GM21786 (cell line): ENCODE data around the gene BMP8B.
"Not testable (repeated sequence)": the region's sequence is repeated elsewhere in the genome, so short reads cannot be mapped to it uniquely, and the experiment has no call there.

Experiments used
- ATAC-seq: cut with Tn5 transposase; IDR thresholded peaks from one replicate; pipeline ENCODE4 v1.9.1; 2021; ENCODE audit not compliant: unreplicated experiment

The BMP8B gene, protein sequence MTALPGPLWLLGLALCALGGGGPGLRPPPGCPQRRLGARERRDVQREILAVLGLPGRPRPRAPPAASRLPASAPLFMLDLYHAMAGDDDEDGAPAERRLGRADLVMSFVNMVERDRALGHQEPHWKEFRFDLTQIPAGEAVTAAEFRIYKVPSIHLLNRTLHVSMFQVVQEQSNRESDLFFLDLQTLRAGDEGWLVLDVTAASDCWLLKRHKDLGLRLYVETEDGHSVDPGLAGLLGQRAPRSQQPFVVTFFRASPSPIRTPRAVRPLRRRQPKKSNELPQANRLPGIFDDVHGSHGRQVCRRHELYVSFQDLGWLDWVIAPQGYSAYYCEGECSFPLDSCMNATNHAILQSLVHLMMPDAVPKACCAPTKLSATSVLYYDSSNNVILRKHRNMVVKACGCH

DNA sequence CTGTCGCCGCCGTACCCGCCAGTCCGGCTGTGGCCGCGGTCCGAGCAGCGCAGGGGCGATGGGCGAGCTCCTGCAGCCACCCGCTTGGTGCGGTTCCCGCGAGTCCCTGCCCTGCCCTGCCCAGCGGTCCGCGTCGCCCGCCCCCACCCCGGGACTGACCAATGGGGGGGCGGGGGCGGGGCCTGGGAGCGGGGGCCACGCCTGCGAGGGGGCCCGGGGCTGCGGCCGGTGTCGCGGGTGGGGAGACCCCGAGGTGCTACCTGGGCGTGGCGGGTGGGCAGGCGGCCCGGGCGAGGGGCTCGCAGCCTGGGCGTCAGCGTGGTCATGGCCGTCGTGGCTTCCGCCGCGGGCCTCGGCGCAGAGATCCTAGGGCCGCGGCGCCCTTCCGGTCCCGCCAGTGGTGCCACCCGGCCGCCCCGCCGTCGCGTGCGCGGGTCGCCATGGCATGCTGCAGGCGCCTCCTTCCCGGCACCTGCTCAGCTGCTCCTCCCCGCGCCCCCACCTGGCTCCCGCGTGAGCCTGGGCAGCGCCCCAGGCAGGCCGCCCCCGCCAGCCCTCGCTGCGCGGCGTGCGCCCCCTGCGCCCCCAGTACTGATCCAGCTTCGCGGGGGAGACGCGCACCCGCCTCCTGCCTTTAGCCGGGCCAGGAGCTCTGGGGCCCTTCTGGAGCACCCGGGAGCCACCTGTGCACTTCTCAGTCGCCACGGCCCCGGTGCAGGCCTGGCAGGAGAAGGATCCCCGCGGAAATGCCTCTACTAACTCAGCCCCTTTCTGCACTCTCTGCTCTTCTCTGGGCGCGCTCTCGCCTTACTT lies at the start of gene BMP8B:
BMP8B (minus strand) TSS at position 108 of the 813 bp plus-strand sequence. CDS start 380 bp downstream, outside the sequence.
- no peak for ATAC-seq

DNA sequence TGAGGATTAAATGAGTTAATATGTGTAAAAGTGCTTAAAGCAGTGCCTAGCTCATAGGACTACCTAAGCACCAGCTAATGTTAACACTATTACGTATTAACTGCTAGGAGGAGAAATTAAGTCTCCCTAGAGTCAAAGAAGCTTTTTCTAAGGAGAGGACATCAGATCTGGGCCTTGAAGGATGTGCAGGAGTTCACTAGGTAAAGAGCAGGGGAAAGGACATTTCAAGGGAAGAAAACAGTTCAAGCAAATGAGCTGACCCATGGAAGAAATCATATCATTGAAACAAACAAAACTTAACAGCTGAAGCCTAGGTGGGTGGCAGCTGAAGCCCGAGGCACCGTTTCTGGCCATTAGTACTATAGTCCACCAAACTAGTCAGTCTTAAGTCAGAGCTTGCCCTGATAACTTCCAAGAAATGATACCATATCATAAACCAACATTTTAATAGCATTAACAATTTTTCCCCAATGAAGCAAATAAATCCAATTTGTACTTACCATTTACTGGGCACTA lies 48.0 kb upstream of the BMP8B start:
- ATAC-seq: no peak

DNA sequence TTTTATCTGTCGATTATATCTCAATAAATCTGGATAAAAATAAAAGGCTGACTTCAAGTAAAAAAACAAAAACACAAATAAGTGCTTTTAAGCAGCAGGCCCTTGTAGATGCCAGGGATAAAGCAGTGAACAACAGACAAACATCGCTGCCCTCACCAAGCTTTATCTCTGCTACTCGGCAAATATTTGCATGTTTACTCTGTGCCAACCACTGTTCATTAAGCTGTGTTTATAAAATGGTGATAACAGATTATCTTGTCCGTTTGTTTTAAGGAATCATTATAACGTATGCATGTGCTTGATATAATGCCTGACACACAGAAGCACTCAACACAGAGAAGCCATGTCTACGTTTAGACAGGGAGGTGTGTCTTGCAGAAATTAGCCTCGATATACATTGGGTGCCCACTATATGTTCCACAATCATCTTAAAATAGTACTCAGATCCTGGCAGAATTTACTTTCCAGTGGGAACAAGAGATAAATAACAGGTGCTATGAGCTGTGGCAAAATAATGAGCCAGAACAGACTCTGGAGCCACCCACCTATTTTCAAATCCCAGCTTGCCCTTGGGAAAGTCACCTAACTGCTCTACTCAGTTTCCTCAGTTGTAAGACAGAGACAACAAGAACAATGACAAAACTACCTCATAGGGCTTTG lies 47.4 kb upstream of the BMP8B start:
- ATAC-seq: no peak

DNA sequence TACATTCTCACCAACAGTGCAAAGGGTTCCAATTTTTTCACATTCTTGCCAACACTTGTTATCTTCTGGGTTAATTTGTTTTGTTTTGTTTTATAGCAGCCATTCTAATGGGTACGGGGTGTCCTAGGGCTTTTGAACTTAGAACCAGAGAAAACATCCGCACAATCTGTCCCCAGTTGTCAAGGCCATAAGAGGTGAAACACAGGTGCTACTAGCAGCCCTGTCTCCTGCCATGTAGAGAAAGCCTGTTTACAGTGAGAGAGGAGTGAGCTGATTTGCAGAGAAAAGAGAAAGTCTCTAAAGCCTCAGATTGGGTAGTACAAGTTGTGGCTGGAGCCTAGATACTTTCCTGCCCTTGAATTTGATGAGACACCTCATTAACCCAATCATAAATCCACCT lies 46.4 kb upstream of the BMP8B start:
- no peak for ATAC-seq

DNA sequence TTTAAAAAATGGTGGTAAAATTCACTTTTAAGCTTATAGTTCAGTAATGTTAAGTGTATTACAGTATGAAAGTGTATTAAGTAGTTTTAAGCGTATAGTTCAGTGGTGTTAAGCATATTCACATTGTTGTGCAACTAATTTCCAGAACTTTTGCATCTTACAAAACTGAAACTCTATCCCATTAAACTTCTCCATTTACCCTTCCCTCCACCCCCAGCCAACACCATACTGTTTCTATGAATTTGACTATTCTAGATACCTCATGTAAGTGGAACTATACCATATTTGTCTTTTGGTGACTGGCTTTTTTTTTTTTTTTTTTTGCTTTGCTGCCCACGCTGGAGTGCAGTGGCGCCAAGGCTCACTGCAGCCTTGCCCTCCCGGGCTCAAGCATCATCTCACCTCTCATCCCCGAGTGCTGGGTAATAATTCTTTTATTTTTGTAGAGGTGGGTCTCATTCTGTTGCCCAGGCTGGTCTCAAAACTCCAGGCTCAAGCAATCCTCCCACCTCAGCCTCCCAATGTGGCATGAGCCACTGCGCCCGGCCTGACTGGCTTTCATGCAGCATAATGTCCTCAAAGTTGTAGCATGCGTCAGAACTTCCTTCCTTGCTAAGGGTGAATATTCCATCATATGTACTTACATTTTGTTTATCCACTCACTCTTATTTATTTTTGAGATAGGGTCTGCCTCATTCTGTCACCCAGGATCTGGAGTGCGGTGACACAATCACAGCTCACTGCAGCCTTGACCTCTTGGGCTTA lies 45.1 kb upstream of the BMP8B start:
- no peak for ATAC-seq

DNA sequence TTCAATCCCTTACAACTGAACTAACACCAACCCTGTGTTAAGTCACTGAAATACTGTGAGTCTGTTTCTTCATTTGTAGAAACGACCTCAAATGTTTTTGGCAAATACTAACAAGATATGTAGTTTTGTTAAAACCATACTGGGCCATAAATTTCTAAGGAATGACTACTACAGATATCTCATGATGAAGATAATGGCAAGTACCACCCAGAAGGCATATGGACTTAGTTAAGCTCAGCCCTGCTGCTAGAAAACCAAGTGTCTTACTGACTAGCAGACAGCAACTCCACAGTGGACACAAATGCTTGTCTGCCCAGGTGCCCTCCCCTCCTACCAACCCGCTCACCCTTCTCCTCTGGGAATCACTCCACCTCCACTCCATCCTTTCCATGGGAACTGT lies 44.5 kb upstream of the BMP8B start:
- no peak for ATAC-seq

DNA sequence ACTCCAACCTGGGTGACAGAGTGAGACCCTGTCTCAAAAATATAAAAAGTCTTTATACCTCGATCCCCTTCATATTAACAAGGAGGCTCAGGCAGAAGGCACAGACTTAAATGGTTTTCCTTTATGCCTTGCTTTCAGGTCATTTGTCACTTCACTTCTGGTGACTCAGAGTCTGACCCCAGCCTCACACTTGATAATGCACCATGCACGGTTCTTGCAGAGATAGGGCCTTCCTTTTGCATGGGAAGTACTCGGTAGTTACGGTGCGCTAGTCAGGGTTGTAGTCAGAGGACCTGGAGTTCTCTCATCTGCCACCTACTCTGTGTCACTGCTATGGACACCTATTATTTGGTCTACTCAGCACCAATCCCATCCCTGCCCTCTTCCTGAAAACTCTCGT lies 43.6 kb upstream of the BMP8B start:
- ATAC-seq: no peak

DNA sequence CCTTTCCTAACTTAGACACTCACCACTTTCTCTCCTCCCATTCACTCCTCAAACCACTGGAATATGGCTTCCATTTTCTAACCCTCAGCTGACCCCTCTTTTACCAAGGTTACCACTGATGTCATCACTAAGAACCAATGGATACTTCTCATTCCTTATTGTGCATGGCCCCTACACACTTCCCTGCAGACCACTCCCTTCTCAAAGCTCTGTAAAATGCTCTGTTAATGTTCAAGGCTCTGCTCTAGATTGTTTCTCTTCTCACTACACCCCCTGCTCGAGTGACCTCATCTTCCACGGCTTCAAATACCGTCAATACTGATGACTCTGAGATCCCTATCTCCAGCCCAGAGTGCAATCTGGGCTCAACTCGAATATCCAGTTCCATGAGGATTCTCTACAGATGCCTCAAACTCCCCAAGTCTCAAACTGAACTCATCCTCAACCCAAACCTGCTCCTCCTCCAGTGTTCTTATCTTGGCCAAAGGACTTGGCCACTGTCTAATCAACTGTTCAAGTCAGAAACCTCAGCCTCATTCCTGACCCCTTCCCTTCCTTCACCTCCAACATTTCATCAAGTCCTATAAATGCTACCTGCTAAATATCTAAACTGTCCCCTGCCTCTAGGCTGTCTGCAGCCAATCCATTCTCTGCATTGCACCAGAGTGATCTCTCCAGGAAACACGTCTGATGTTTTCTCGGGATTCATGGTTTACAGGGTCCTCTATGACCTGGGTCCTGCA lies 41.3 kb upstream of the BMP8B start:
- no peak for ATAC-seq

DNA sequence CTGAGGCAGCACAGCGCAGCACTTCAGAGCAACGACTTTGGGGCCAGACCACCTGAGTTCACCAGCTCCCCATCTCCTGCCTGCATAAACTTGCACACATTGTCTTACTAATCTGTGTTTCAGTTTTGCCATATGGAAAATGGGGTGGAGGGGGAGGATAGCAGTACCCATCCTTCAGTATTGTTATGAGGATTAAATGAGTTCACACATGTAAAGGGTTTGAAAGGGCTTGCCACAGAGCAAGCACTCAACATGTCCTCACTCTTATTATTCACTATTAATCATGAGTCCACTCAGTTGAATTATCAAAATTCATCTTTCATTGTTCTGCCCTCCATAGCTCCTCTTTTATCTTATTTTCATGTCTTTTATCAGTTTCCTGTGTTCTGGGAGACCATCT lies 40.1 kb upstream of the BMP8B start:
- ATAC-seq: no peak

DNA sequence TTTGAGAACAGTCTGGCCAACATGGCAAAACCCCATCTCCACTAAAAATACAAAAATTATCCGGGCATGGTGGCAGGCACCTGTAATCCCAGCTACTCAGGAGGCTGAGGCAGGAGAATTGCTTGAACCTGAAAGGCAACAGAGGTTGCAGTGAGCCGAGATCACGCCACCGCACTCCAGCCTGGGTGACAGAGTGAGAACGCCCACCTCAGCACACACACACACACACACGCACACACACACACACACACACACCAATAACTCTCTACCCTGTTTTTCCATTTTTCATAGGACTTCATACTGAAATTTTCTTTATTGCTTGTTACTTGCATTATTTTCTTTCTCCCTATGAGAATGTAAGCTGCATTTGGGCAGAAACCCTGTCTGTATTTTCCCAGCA lies 39.6 kb upstream of the BMP8B start:
- not testable (repeated sequence) for ATAC-seq

DNA sequence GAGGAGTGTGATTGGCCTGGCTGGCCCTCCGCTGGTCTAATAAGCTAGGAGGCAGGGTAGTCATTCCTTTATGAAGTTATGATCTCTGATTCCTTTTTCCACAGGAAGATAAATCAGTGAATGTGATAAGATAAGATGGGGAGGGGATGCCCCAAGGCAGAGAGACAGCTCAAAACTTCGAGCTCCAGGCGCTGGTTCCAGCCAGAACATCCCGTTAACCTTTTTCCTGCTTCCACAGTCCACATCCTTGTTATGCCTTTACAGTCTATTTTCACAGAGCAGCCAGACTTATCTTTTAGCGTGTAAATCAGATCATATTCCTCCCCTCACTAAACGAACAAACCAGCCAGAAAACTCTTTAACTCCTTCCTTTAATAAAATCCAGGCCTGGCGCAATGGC lies 38.5 kb upstream of the BMP8B start:
- ATAC-seq: no peak

DNA sequence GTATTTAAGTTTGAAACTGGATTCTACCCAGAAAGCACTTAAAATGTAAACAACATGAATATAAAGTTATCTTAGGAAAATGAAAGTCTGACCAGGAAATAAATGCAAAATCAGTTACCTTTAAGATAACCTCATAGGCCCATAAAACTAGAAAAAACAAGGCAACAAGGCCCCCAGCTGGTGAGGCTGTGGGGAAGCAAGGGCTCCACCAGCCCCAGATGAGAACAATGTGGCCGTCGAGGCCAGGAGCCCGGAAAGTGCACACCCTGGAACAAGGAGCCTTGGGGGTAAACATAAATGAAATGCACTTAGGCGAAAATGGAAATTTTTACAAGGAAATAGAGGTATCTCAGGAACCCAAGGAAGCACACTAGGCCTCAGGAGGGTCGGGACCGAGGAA lies 37.9 kb upstream of the BMP8B start:
- ATAC-seq: no peak

DNA sequence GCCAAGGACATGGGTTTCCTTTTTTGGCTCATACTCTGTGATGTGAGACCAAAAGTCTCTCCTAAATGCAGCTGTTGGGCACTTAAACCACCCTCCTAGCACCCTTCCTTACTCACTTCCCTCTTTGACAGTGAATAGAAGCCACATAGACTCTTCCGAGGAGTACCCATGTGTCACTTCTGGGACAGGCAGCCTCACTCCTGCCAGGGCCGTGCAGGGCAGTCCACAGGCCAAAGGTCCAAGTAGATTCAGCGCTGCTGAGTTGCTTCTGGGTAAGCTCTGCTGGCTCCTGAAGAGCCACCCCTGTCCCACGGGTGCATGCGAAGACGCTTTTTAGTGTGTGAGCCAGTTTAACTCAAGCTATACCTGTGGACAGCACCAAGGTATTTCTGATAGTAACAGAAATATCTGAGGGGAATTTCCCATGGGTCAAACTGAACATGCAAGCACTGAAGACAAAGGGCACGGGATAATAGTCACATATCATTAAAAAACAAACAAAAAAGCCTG lies 36.8 kb upstream of the BMP8B start:
- peak; percentile 74 for ATAC-seq

DNA sequence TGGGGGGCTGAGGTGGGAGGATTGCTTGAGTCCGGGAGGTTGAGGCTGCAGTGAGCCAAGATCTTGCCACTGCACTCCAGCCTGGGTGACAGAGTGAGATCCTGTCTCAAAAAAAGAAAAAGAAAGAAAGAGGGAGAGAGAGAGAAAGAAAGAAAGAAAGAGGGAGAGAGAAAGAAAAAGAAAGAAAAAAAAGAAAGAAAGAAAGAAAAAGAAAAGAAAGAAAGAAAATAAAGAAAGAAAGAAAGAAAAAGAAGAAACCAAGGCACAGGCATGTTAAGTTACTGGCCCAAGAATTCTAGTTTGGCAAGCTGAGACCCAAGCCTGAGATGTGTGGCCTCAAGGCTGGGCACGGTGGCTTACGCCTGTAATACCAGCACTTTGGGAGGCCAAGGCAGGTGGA lies 34.8 kb upstream of the BMP8B start:
- ATAC-seq: not testable (repeated sequence)

DNA sequence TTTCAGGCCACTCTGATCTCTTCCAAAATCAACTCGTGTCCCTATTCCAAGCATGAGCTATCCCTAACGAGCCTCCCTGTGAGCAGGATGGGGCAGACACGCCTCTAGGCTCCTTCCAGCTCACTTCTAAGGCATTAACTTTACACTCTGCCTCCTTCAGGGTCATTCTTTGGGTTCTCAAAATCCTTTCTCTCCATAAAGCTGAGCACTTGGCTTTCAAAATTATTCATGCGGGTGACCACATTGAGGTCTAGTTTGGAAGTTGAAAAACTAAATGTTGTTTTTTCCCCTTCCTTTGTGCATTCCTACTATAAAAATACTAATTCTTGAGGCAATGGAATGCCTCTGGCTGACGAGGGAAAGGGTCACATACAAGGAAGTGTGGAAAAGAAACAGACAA lies 33.5 kb upstream of the BMP8B start:
- no peak for ATAC-seq

DNA sequence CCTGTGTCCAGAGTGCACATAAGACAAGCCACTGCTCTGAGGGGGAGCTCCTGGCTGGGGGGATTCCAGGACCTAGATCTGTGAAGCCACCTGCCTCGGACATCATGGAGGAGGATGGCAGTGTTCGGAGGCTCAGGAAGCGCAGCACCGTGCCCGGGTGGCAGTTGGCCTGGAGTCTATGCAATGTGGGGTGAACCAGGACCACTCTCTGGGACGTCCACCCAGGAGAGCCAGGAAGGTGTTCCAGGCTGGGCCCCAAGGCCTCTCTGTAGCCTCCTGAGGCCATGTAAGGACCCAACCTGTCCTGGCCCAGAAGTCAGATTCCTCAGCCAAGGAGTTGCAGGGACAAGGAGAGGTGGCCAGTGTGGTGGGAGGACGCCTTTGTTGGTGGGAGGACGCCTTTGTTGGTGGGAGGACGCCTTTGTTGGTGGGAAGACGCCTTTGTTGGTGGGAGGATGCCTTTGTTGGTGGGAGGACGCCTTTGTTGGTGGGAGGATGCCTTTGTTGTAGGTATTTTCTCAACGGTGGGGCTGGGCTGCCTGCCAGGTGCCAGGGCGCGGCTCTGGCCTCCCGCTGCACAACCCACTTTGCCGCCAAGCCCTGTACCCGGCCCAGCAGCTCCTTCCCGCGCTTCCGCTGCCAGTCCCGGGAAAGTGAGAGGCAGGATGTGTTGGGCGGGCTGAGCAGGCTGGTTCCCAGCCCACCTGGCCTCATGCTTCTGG lies 30.6 kb upstream of the BMP8B start:
- ATAC-seq: no peak

DNA sequence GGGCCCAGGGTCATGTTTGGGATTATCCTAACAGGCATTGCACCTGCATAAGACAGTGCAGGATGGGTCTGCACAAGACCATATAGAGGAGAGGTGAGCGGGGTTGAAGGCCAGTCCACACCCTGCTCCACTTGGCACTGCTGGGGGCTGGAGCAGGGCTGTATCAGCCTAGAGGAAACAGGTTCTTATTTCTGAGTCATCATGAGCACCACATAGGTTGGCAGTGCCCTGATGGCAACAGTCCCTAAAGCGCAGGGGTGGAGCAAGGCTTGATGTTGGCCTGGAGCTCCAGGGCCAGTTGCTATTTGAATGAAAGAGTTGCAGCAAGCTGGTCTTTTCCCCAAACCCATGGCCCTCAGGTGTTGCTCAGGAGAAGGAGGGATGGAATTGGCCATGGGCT lies 29.8 kb upstream of the BMP8B start:
- no peak for ATAC-seq

DNA sequence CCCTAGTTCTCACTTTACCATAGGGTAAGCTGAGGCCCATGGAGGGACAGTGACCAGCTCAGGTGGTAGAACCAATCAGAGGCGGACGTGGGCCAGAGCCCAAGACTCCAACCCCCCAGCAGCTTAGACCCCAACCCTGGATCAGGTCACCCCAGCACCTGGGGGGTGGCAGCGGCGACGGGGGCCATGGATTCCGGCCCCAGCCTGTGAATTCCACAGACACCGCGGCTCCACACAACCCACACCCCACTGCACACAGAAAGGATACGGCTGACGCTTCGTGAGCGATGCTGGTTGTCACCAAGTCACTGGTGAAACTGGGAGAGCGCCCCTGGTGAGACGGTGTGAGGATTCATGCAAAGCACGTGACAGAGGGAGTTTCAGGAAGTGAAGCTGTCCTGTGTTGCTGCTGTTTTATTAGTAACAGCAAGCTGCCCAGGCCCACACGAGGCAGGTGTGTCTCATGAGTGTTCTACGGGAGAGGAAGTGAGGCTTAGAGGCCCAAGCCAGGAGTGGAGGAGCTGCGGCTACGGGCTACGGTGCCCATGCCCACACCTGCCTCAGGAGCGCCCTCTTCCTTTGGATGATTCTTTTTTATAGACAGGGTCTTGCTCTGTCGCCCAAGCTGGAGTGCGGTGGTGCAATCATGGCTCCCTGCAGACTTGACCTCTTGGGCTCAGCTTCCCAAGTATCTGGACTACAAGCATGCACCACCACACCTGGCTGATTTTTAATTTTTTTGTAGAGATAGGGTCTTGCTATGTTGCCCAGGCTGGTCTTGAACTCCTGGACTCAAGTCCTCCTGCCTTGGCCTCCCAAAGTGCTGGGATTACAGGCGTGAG lies 28.6 kb upstream of the BMP8B start:
- peak; percentile 90 for ATAC-seq
